ENCODE data around the gene KIRREL3.

KIRREL3 gene

DNA sequence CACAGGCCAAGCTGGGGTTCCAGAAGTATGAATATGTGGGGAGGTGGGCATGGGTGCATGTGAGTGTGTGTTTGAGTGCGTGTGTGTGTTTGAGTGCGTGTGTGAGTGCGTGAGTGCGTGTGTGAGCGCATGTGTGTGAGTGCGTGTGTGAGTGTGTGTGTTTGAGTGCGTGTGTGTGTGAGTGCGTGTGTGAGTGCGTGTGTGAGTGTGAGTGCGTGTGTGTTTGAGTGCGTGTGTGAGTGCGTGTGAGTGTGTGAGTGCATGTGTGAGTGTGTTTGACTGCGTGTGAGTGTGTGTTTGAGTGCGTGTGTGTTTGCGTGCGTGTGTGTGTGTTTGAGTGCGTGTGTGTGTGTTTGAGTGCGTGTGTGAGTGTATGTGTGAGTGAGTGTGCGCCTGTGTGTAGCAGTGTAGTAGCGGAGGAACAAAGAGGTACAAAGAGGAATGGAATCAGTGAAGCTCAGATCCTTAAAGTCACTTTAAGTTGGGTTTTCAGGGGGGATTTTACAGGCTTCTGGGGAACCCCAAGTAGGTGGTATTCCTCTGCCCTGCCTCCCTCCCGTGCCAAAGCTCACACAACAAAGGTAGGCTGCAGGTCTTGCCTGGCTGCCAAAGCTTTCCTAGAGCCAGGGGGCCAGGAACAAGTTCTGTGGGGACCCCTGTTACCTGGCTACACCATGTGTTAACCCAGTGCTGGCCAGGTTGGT lies 137.1 kb downstream of the KIRREL3 start:
- Histone ChIP-seq H3K27ac (ENCODE audit: low read depth, low read length) (no peak overlapping the region), H3K4me1 (ENCODE audit: control insufficient read depth in 1 of 2, insufficient read depth in 2 of 2, low read length in 2 of 2) (no peaks in the 10 kb centered on the region), H3K4me3 (ENCODE audit: low read depth in 1 of 2, low read length in 2 of 2) (no peak overlapping the region), H3K27me3 (ENCODE audit: control insufficient read depth in 1 of 2, insufficient read depth in 2 of 2, low read length in 2 of 2) (no peaks in the 10 kb centered on the region), H3K36me3 (ENCODE audit: control insufficient read depth in 1 of 2, insufficient read depth in 2 of 2, low read length in 2 of 2) (no peaks in the 10 kb centered on the region), H3K9ac (ENCODE audit: low read depth in 1 of 2, low read length in 2 of 2) (no peak overlapping the region), H3K9me3 (ENCODE audit: control insufficient read depth in 1 of 2, low read length in 2 of 2) (no peaks in the 10 kb centered on the region)

DNA sequence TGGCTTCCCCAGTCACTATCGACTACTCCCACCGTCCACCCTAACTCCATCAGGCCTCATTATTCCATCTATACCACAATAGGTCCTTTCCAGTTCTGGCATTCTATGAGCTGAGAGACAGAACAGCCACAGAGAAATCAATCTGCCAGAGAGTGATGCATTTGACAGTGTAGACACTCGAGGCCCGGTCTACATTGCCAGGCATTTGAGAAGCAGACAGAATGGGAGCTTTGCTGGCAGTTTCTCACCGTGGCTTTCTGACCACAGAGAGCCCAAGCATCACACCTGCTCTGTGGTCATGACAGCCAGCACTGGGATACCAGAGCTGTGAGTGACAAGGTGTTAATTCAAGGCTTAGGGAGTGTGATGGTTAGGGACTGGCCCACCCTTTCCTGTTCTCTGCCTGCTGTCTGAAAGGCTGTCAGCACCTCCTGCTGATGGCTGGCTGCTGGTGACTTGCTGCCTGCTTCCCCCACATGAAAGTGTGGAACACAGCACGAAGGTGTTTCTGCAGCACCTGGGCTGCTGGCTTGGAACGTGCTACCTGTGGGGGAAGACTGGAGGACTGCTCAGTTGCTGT lies 137.8 kb downstream of the KIRREL3 start:
- Histone ChIP-seq H3K27me3 (ENCODE audit: control insufficient read depth in 1 of 2, insufficient read depth in 2 of 2, low read length in 2 of 2) (no peaks in the 10 kb centered on the region), H3K4me3 (ENCODE audit: low read depth in 1 of 2, low read length in 2 of 2) (no peak overlapping the region), H3K4me1 (ENCODE audit: control insufficient read depth in 1 of 2, insufficient read depth in 2 of 2, low read length in 2 of 2) (no peaks in the 10 kb centered on the region), H3K9me3 (ENCODE audit: control insufficient read depth in 1 of 2, low read length in 2 of 2) (no peaks in the 10 kb centered on the region), H3K36me3 (ENCODE audit: control insufficient read depth in 1 of 2, insufficient read depth in 2 of 2, low read length in 2 of 2) (no peaks in the 10 kb centered on the region), H3K9ac (ENCODE audit: low read depth in 1 of 2, low read length in 2 of 2) (no peak overlapping the region), H3K27ac (ENCODE audit: low read depth, low read length) (no peak overlapping the region)

DNA sequence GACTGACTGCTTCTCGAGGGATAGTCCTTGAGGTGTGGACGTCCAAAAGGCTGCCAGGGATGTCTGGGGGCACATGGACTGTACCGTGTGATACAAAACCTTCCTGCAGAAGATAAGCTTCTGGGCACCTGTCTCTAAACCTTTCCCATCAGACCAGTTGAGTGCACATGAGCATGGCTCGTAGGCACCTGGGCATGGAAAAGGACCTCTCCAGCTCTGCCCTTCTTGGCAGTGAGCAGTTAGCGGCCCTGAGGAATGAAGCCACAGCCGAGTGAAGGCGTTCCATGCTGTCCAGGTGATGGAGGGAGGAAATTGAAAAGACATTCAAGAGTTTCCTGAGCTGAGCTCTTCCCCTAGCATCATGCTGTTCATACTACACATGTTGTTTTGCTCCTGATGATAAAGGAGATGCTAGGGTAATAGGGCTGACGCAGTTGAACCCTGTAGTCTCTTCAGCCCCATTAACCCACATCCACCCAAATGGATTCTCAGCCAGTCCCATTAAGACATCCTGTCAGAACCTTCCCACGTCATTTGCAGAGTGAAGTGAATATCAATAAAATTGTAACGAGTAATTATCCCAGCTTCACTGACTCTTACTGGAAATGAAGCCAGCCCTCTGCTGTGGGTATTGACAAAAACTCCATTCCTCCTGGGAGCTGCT lies 138.6 kb downstream of the KIRREL3 start:
- Histone ChIP-seq H3K4me3 (ENCODE audit: low read depth in 1 of 2, low read length in 2 of 2) (no peak overlapping the region), H3K9ac (ENCODE audit: low read depth in 1 of 2, low read length in 2 of 2) (no peak overlapping the region), H3K9me3 (ENCODE audit: control insufficient read depth in 1 of 2, low read length in 2 of 2) (no peaks in the 10 kb centered on the region), H3K27me3 (ENCODE audit: control insufficient read depth in 1 of 2, insufficient read depth in 2 of 2, low read length in 2 of 2) (no peaks in the 10 kb centered on the region), H3K36me3 (ENCODE audit: control insufficient read depth in 1 of 2, insufficient read depth in 2 of 2, low read length in 2 of 2) (no peaks in the 10 kb centered on the region), H3K27ac (ENCODE audit: low read depth, low read length) (no peak overlapping the region), H3K4me1 (ENCODE audit: control insufficient read depth in 1 of 2, insufficient read depth in 2 of 2, low read length in 2 of 2) (no peaks in the 10 kb centered on the region)

DNA sequence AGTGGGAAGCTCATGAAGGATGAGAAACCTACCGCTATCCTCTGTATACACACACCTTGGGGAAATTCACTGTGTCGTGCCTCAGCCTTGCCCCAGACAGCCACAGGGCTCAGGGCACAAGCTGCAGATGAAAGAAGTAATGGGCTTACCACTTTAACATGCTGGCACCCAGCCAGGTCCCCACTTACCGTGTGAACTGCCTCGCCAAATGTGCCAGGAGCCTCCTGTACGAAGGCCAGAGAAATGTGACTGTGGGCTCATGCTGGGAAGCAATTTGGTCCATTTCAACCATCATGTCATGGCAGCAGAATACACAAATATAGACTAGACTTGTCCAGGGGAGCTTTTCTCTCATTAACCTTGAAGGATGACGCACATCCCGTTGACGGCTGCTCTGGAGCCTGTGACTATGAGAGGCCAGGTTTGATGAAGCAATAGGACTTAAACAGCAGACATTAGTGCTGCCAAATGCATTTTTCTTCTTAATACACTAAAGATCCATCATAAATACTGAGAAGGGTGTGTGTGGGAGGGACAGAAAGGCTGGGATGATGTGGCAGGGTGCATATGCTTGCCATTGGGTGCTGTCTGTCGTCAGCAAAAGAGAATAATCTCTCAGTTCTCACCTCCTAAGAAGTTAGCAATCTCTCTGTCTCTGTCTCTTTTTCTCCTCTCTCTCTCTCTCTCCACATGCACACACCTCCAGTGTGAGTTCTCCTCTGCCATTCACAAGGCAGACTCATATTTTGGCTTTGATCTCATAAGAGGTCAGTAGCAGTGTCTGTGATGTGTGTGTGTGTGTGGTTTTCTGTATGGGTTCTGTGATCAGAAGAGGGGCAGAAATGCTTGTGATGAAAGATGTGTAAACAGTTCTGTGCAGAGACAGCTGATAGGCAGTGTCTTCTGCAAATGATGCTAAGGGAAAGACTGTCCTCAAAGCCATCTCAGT lies 142.4 kb downstream of the KIRREL3 start:
- no peaks in the 10 kb centered on the region for H3K4me1 ChIP-seq (ENCODE audit: control insufficient read depth in 1 of 2, insufficient read depth in 2 of 2, low read length in 2 of 2)
- H3K36me3 ChIP-seq (ENCODE audit: control insufficient read depth in 1 of 2, insufficient read depth in 2 of 2, low read length in 2 of 2) = no peaks in the 10 kb centered on the region
- H3K9ac ChIP-seq (ENCODE audit: low read depth in 1 of 2, low read length in 2 of 2) = no peak overlapping the region
- no peaks in the 10 kb centered on the region for H3K9me3 ChIP-seq (ENCODE audit: control insufficient read depth in 1 of 2, low read length in 2 of 2)
- H3K4me3 ChIP-seq (ENCODE audit: low read depth in 1 of 2, low read length in 2 of 2) = no peak overlapping the region
- H3K27ac ChIP-seq (ENCODE audit: low read depth, low read length) = no peak overlapping the region
- H3K27me3 ChIP-seq (ENCODE audit: control insufficient read depth in 1 of 2, insufficient read depth in 2 of 2, low read length in 2 of 2) = no peaks in the 10 kb centered on the region

DNA sequence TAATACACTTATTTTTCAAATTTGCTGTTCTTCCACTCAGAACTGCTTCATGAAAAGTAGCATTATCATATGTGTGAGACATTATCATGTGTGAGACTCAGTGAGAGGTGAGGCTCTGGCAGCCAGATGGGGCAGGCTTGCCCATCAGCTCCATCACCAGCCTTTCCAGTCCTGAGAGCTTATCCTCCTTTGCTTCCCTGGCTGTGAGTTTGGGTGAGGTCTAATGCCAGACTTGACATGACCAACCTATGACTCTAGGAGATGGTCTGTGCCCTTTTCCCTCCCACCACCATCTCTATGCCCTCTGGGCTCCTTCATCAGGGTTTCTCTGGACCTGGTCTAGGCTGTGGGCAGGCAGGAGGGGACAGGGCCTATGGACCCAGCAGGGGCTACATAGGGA lies 145.0 kb downstream of the KIRREL3 start:
- Histone ChIP-seq H3K4me3 (ENCODE audit: low read depth in 1 of 2, low read length in 2 of 2) (no peak overlapping the region), H3K36me3 (ENCODE audit: control insufficient read depth in 1 of 2, insufficient read depth in 2 of 2, low read length in 2 of 2) (no peaks in the 10 kb centered on the region), H3K9me3 (ENCODE audit: control insufficient read depth in 1 of 2, low read length in 2 of 2) (no peaks in the 10 kb centered on the region), H3K4me1 (ENCODE audit: control insufficient read depth in 1 of 2, insufficient read depth in 2 of 2, low read length in 2 of 2) (no peaks in the 10 kb centered on the region), H3K9ac (ENCODE audit: low read depth in 1 of 2, low read length in 2 of 2) (no peak overlapping the region), H3K27me3 (ENCODE audit: control insufficient read depth in 1 of 2, insufficient read depth in 2 of 2, low read length in 2 of 2) (no peaks in the 10 kb centered on the region), H3K27ac (ENCODE audit: low read depth, low read length) (no peak overlapping the region)

DNA sequence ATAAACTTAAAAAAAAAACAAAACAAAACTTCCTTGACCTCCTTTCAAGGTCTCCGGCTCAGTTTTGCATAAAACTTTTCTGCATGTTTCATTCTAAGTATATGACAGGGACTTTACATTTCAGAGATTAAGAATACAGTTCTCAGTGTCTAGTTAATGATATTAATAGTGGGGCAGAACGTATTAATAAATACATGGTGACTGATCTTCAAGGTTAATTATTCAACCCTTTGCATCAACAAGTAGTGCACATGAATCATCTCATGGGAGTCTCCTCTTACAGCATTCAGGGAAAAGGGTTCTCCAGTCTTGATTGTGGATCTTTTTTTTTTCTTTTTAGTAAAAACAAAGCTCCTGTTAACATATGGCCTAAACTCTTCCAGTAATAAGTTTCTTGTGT lies 146.8 kb downstream of the KIRREL3 start:
- no peaks in the 10 kb centered on the region for H3K9me3 ChIP-seq (ENCODE audit: control insufficient read depth in 1 of 2, low read length in 2 of 2)
- H3K27me3 ChIP-seq (ENCODE audit: control insufficient read depth in 1 of 2, insufficient read depth in 2 of 2, low read length in 2 of 2) = no peaks in the 10 kb centered on the region
- no peak overlapping the region for H3K4me3 ChIP-seq (ENCODE audit: low read depth in 1 of 2, low read length in 2 of 2)
- no peaks in the 10 kb centered on the region for H3K4me1 ChIP-seq (ENCODE audit: control insufficient read depth in 1 of 2, insufficient read depth in 2 of 2, low read length in 2 of 2)
- no peak overlapping the region for H3K9ac ChIP-seq (ENCODE audit: low read depth in 1 of 2, low read length in 2 of 2)
- H3K36me3 ChIP-seq (ENCODE audit: control insufficient read depth in 1 of 2, insufficient read depth in 2 of 2, low read length in 2 of 2) = no peaks in the 10 kb centered on the region
- H3K27ac ChIP-seq (ENCODE audit: low read depth, low read length) = no peak overlapping the region

DNA sequence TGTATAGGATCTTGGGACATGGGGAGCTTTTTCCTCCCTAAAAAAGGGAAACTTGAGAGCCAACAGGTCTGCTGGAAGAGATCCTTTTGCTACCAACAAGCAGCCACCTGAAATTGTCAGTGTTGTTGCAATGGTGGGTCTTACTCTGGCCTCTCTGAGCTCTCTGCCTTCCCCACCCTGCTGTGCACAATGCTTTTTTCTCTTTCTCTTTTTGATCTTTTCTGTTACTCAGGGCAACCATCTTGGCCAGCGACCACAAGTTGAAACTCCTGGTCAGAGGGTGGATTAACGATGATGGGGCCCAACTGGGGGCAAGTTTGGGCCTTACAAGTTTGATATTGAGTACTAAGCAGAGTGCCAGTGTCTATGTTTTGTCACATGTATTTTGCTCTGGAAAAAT lies 155.8 kb downstream of the KIRREL3 start:
- Histone ChIP-seq H3K9me3 (ENCODE audit: control insufficient read depth in 1 of 2, low read length in 2 of 2) (no peaks in the 10 kb centered on the region), H3K4me1 (ENCODE audit: control insufficient read depth in 1 of 2, insufficient read depth in 2 of 2, low read length in 2 of 2) (no peaks in the 10 kb centered on the region), H3K4me3 (ENCODE audit: low read depth in 1 of 2, low read length in 2 of 2) (no peak overlapping the region), H3K27me3 (ENCODE audit: control insufficient read depth in 1 of 2, insufficient read depth in 2 of 2, low read length in 2 of 2) (no peaks in the 10 kb centered on the region), H3K36me3 (ENCODE audit: control insufficient read depth in 1 of 2, insufficient read depth in 2 of 2, low read length in 2 of 2) (no peaks in the 10 kb centered on the region), H3K27ac (ENCODE audit: low read depth, low read length) (no peak overlapping the region), H3K9ac (ENCODE audit: low read depth in 1 of 2, low read length in 2 of 2) (no peak overlapping the region)

DNA sequence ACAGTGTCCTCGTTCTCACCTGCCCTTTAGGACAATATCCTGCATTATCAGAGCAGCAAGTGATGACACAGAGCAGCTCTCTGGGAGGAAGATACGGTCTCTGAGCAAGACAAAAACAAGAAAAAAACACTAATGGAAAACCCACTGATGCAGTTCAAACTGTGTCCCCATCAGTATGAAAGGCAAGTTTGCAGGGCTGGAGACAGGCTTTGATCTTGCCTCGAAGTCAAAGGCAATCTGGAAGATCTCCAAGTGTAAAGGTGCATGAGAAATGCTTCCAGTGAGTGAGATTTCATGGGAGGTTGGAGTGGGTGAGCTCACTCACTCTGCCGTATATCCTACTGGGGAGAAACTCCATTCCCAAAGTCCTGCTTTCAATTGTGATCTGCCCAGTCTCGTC lies 157.5 kb downstream of the KIRREL3 start:
- Histone ChIP-seq H3K27ac (ENCODE audit: low read depth, low read length) (no peak overlapping the region), H3K4me3 (ENCODE audit: low read depth in 1 of 2, low read length in 2 of 2) (no peak overlapping the region), H3K27me3 (ENCODE audit: control insufficient read depth in 1 of 2, insufficient read depth in 2 of 2, low read length in 2 of 2) (no peaks in the 10 kb centered on the region), H3K9ac (ENCODE audit: low read depth in 1 of 2, low read length in 2 of 2) (no peak overlapping the region), H3K36me3 (ENCODE audit: control insufficient read depth in 1 of 2, insufficient read depth in 2 of 2, low read length in 2 of 2) (no peaks in the 10 kb centered on the region), H3K4me1 (ENCODE audit: control insufficient read depth in 1 of 2, insufficient read depth in 2 of 2, low read length in 2 of 2) (no peaks in the 10 kb centered on the region), H3K9me3 (ENCODE audit: control insufficient read depth in 1 of 2, low read length in 2 of 2) (no peaks in the 10 kb centered on the region)

DNA sequence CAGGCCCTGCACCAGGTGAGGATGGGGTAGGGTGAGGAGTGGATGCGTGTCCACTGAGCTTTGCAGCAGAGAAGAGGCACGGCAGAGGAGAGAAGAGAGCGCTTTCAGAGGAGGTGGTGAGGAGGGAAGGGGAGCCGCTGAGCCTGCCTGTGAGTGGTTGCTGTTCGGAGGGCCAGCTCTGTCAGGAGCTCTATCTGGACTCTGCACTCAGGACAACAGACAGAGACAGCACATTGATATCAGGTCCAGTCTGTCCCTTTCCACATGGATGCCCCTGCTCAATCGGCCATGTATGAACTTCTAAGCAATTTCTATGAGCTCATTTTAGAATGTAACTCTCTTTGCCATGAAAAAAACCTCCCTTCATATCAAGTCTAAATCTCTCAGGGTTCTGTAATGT lies 158.6 kb downstream of the KIRREL3 start:
- Histone ChIP-seq H3K4me1 (ENCODE audit: control insufficient read depth in 1 of 2, insufficient read depth in 2 of 2, low read length in 2 of 2) (no peaks in the 10 kb centered on the region), H3K9me3 (ENCODE audit: control insufficient read depth in 1 of 2, low read length in 2 of 2) (no peaks in the 10 kb centered on the region), H3K9ac (ENCODE audit: low read depth in 1 of 2, low read length in 2 of 2) (no peak overlapping the region), H3K27ac (ENCODE audit: low read depth, low read length) (no peak overlapping the region), H3K36me3 (ENCODE audit: control insufficient read depth in 1 of 2, insufficient read depth in 2 of 2, low read length in 2 of 2) (no peaks in the 10 kb centered on the region), H3K4me3 (ENCODE audit: low read depth in 1 of 2, low read length in 2 of 2) (no peak overlapping the region), H3K27me3 (ENCODE audit: control insufficient read depth in 1 of 2, insufficient read depth in 2 of 2, low read length in 2 of 2) (peaks cover 0 to 4% of the 10 kb centered on the region in 2 donors)

DNA sequence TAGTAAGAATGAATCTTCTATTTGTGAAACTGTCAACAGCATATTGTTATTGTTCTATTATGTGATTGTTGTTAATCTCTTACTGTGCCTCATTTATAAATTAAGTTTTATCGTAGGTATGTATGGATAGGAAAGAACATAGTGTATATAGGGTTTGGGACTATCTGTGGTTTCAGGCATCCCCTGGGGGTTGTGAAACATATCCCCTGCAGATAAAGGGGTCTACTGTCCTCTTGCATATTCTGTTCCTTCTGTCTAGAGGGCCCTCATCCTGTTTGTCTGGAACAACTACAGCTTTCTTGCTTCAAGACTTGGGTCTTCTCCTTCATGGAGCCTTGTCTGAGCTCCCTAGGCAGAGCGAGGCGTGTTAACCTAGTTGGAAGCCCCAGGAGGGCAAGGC lies 159.6 kb downstream of the KIRREL3 start:
- H3K9ac ChIP-seq (ENCODE audit: low read depth in 1 of 2, low read length in 2 of 2) = no peak overlapping the region

More for the DNA sequence above, 159.6 kb downstream of the KIRREL3 start:
- H3K4me3 ChIP-seq (ENCODE audit: low read depth in 1 of 2, low read length in 2 of 2) = no peak overlapping the region
- H3K36me3 ChIP-seq (ENCODE audit: control insufficient read depth in 1 of 2, insufficient read depth in 2 of 2, low read length in 2 of 2) = no peaks in the 10 kb centered on the region
- H3K9me3 ChIP-seq (ENCODE audit: control insufficient read depth in 1 of 2, low read length in 2 of 2) = no peaks in the 10 kb centered on the region
- peaks cover 0 to 4% of the 10 kb centered on the region in 2 donors for H3K27me3 ChIP-seq (ENCODE audit: control insufficient read depth in 1 of 2, insufficient read depth in 2 of 2, low read length in 2 of 2)
- H3K4me1 ChIP-seq (ENCODE audit: control insufficient read depth in 1 of 2, insufficient read depth in 2 of 2, low read length in 2 of 2) = no peaks in the 10 kb centered on the region
- no peak overlapping the region for H3K27ac ChIP-seq (ENCODE audit: low read depth, low read length)
